ENCODE results near the gene FCGR1A.
"Not testable (repeated sequence)": the region's sequence is repeated elsewhere in the genome, so short reads cannot be mapped to it uniquely, and the experiment has no call there.

Gene FCGR1A

GRCh38 chr1:149782600-149782999 is at the start of gene FCGR1A:
TSS of gene FCGR1A (plus strand) at chr1:149782694. CDS start at chr1:149782744, 50 bp downstream.
- in situ Hi-C loops (cut with MboI; ENCODE audit: low sequenced_read_pairs), result not testable (repeated sequence)

- in situ Hi-C loops (cut with MboI; ENCODE audit: low sequenced_read_pairs), result not testable (repeated sequence)
These were observed 49.7 kb upstream of the FCGR1A start for GRCh38 chr1:149732781-149733180.

GRCh38 chr1:149734692-149735091 is 47.8 kb upstream of the FCGR1A start:
- in situ Hi-C loops (cut with MboI; ENCODE audit: low sequenced_read_pairs), result not testable (repeated sequence)

GRCh38 chr1:149740148-149740581 is 42.3 kb upstream of the FCGR1A start:
- in situ Hi-C loops (cut with MboI; ENCODE audit: low sequenced_read_pairs), result not testable (repeated sequence)

GRCh38 chr1:149740590-149741230 is 41.8 kb upstream of the FCGR1A start:
- in situ Hi-C loops (cut with MboI; ENCODE audit: low sequenced_read_pairs), result not testable (repeated sequence)

GRCh38 chr1:149741914-149742313 is 40.6 kb upstream of the FCGR1A start:
- in situ Hi-C loops (cut with MboI; ENCODE audit: low sequenced_read_pairs), result not testable (repeated sequence)

- in situ Hi-C loops (cut with MboI; ENCODE audit: low sequenced_read_pairs), result not testable (repeated sequence)
These were observed 35.8 kb upstream of the FCGR1A start for GRCh38 chr1:149746463-149747356.

GRCh38 chr1:149747359-149748143 is 34.9 kb upstream of the FCGR1A start:
- in situ Hi-C loops (cut with MboI; ENCODE audit: low sequenced_read_pairs), result not testable (repeated sequence)

- in situ Hi-C loops (cut with MboI; ENCODE audit: low sequenced_read_pairs), result not testable (repeated sequence)
These were observed 34.4 kb upstream of the FCGR1A start for GRCh38 chr1:149748144-149748500.

- in situ Hi-C loops (cut with MboI; ENCODE audit: low sequenced_read_pairs), result not testable (repeated sequence)
These were observed 31.9 kb upstream of the FCGR1A start for GRCh38 chr1:149750562-149750961.

GRCh38 chr1:149752186-149752585 is 30.3 kb upstream of the FCGR1A start:
- in situ Hi-C loops (cut with MboI; ENCODE audit: low sequenced_read_pairs), result not testable (repeated sequence)

- in situ Hi-C loops (cut with MboI; ENCODE audit: low sequenced_read_pairs), result not testable (repeated sequence)
These were observed 29.0 kb upstream of the FCGR1A start for GRCh38 chr1:149753466-149753865.

- in situ Hi-C loops (cut with MboI; ENCODE audit: low sequenced_read_pairs), result not testable (repeated sequence)
These were observed 27.2 kb upstream of the FCGR1A start for GRCh38 chr1:149755294-149755693.

GRCh38 chr1:149762294-149762693 is 20.2 kb upstream of the FCGR1A start:
- in situ Hi-C loops (cut with MboI; ENCODE audit: low sequenced_read_pairs), result not testable (repeated sequence)

GRCh38 chr1:149764087-149764800 is 18.2 kb upstream of the FCGR1A start:
- in situ Hi-C loops (cut with MboI; ENCODE audit: low sequenced_read_pairs), result not testable (repeated sequence)

GRCh38 chr1:149766241-149766640 is 16.3 kb upstream of the FCGR1A start:
- in situ Hi-C loops (cut with MboI; ENCODE audit: low sequenced_read_pairs), result not testable (repeated sequence)

- in situ Hi-C loops (cut with MboI; ENCODE audit: low sequenced_read_pairs), result not testable (repeated sequence)
These were observed 13.3 kb upstream of the FCGR1A start for GRCh38 chr1:149769216-149769615.

GRCh38 chr1:149770661-149771060 is 11.8 kb upstream of the FCGR1A start:
- in situ Hi-C loops (cut with MboI; ENCODE audit: low sequenced_read_pairs), result not testable (repeated sequence)

GRCh38 chr1:149771653-149772425 is 10.7 kb upstream of the FCGR1A start:
- in situ Hi-C loops (cut with MboI; ENCODE audit: low sequenced_read_pairs), result not testable (repeated sequence)

Measured in HL-60/S4 treated with retinoic acid at 250 ng/mL for 4 days and 3 days (cell line).